ENCODE results near the gene TEAD2.
A peak's percentile ranks its signal among the peaks of the same experiment; 100 is the strongest.

The TEAD2 gene

GRCh38 chr19:49362048-49362928, at the start of gene TEAD2:
Gene TEAD2 (minus strand): TSS chr19:49362416. CDS start chr19:49360075, 2,341 bp downstream.
- no peak for DNase-seq

- DNase-seq, result no peak
These were observed 49.6 kb upstream of the TEAD2 start for GRCh38 chr19:49411681-49412326.

DNA sequence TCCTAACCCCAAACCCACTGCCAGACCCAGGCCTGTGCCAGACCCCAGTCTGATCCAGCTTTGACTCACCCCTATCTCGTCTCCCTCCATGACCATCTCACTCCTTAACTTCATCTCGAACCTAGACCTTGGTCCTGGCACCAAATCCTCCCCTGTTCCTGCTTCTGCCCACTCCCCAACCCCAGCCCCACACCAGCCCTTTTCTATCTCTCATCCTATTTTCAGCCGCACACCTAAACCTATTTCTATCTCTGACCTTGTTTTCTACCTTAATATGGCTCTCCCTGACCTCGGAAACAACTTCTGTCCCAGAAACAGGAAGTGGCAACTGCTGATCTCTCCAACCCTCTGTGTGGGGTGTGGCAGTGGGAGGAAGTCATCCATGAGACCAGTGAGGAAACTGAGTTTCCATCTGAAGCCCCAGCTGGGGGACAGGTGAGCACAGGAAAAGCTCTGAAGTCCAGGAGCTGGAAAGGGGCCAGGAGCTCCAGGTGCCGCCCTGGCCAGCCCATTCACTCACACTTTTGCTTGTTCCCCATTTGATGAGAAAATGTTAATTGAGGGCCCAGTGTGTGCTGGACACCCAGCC, 47.3 kb upstream of the TEAD2 start:
- peak; percentile 43 for DNase-seq

DNA sequence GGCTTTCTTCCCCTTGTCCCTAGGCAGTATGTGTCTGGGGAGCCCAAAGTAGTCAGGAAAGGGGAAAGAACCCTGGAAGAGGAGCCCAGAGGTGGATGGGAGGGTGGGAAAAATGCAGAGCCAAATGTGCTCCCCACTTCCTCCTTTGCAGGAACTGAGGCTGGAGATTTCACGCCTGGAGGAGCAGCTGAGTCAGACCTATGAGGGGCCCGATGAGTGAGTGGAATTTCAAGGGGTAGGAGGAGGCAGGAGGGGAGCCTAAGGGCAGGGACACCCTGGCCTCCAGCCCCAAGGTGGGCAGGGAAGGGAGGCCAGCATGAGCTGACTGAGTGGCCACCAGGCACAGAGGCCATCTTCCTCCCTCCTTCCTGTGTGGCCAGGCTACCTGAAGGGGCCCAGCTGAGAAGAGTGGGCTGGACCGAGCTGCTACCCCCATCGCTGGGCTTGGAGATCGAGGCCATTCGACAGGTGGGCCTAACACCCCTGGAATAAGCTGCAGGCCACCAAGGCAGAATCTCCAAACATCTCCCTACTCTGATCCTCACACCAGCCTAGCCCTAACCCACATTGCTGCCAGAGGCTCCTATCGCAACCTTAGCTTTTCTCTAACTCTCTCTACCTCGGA, 46.7 kb upstream of the TEAD2 start:
- DNase-seq, result no peak

DNA sequence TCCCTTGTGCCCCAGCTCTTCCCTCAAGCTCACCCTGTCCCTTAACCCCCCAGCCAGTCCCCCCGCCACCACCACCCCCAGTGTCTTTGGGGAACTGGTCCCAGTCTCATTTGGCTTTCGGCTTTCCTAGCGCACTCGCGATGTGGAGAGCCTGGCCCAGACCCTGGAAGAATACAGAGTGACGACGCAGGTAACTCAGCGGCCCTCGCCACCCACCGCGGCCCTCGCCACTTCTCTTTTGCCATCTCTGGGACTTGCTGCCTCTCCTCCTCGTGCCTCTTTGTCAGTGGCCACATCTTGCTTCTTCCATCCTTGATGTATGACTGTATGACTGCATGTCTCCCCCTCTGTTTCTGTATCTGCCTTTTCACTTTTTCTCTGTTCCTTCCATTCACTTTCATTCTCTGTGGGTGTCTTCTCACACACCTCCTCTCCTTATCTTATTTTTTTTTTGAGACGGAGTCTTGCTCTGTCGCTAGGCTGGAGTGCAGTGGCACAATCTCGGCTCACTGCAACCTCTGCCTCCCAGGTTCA, 45.3 kb upstream of the TEAD2 start:
- DNase-seq, result no peak

GRCh38 chr19:49407079-49407478, 44.9 kb upstream of the TEAD2 start:
- no peak for DNase-seq

DNA sequence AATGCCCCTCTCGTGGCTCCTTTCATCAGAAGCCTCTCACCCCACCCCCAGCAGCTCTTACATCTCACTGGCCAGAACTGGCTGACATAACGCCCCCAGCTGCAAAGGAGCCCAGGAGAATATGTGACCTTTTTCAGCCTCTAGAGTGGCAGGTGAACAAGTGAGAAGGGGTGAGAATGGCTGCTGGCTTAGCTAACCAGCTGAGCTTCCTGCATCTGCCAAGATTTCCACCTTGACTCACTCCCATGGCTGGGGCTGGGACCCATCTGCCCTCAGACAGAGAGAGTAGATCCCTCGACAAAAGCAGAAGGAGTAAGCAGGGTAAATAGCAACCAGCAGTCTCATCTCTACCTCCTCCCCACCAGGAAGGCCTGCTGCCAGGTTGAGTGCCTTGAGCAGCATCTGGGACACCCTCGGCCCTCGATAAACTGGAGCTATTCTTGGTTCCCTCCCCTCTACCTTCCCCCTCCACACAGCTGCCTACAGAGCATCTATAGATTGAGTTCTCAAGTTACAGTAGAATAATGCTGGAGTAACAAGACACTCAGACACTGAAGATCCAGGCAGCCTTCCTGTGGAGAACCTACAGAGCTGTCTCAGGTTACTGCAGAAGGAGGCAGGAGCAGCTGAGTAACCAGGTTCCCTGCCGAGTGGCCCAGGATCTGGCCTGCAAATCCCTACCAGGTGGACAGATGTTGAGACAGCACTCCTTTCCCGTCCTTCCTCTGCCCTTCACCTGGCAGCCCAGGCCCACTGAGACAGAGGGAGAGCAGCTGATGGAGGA, 41.4 kb upstream of the TEAD2 start:
- DNase-seq, result no peak

- DNase-seq, result no peak
These were observed 37.8 kb upstream of the TEAD2 start for GRCh38 chr19:49400029-49400428.

DNA sequence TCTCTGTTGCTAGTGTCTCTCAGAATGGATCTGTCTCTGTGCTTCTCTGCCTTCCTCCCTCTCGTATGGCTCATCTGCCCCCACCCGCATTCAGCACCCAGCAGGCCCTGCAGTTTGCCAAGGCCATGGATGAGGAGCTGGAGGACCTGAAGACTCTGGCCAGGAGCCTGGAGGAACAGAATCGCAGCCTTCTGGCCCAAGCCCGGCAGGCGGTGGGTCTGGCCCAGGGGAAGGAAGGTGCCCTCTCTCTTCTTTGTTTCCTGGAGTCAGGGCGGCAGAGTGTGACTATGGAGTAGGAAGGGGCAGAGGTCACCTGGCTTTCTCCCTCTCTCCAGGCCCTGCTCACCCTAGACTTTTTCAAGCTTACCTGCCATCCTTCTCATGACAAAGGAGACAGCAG, 36.7 kb upstream of the TEAD2 start:
- DNase-seq, result no peak

DNA sequence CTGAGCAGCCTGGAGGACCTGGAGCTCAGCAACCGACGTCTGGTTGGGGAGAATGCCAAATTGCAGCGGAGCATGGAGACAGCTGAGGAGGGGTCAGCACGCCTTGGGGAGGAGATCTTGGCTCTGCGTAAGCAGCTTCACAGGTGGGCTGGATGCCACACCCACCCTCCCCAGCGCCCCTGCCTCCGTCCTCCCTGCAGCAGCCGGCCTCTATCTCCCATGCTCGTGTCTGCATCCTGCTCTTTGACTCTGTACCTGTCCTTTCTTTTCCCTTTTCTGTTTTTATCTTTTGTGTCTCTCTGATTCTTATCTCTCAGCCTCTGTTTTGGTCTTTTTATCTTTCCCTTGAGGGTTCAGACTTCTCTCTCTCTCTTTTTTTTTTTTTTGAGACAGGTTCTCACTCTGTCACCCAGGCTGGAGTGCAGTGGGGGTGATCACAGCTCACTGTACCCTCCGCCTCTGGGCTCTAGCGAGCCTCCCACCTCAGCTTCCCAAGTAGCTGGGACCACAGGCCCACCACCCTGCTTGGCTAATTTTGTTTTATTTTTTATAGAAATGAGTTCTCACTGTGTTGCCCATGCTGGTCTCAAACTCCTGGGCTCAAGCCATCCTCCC, 35.9 kb upstream of the TEAD2 start:
- no peak for DNase-seq

- DNase-seq, result no peak
These were observed 34.7 kb upstream of the TEAD2 start for GRCh38 chr19:49396738-49397505.

DNA sequence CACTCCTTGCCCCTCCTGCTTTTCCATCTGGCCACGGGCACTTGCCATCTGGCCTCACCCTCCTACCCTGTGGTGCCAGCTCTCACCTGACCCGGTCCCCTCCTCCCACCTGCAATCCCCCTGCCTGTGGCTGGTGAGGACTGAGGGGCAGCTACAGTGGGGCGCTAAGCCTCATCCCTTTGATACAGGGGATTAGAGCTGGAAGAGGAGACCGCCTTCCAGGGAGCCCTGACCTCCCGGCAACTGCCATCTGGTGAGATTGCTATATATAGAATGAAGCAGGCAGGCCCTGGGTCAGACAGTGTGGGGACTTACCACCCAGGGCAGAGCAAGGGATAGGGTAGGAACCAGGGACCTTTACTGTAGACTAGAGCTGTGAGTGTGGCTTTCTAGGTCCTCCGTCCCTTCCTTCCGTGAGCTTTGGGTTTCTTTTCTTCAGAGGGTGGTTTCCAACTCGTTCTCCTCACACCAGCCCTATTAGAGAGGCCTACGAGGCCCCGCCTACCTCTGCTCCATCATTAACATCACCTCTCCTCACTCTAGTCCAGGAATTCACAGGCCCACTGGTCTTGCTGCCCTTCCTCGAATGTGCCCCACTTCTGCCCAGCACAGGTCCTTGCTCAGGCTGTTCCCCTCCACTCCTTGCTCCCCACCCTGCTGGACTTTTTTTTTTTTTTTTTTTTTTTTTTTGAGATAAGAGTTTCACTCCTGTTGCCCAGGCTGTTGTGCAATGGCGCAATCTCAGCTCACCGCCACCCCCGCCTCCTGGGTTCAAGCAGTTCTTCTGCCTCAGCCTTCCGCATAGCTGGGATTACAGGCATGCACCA, 33.6 kb upstream of the TEAD2 start:
- no peak for DNase-seq

DNA sequence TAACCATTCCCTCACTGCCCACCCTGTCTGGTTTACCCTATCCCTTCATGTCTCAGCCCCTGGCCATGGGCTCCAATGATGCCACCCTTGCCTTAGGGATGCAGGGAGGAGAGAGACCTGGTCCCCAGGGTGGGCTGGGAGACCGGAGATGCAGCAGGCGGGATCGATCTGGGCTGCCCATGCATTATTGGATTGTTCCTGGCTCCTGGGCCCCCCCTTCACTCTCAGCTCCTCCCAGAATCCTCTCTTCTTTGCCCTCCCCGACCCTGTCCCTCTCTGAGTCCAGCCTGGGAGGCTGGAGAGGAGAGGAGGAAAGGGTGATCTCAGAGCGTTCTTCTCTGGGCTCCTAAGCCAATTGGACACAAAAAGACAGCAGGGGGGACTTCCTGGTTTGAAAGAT, 31.7 kb upstream of the TEAD2 start:
- DNase-seq, result no peak

DNA sequence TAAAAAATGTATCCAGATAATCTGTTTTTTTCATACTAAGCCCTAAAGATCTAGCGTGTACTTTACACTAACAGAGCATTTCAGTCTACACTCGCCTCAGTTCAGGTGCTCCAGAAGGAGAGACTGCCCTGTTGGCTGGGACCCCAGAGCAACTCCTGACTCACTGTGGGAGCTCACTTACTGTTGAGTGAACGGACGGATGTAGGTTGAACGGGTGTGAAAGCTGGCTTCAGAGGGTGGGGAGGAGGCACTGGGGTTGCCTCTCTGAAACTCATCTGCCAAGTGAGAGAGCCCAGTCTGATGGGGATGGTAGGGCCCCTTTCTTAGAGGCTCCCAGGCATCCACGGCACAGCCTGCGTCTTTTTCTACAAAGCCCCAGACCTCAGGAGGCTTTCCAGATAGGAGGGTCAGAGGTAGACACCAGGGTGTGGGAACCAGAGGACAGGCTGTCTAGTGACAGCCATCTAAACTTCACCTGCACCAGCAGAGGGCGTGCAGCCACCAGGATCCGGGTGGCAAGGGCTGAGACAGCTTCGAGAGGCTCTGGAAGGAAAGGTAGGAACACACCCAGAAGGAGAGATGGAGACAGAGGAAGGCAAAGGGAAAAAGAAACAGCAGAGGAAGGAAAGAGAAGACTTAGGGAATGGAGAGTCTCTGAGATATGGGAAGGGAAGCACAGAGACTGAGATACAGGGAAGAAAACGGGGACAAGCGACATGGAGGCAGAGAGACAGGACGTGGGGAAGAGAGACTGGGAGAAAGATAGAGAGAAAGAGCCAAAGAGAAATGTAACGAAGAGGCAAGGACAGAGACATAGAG, 29.6 kb upstream of the TEAD2 start:
- DNase-seq, result peak; percentile 84

- peak; percentile 48 for DNase-seq
These were observed 28.7 kb upstream of the TEAD2 start for GRCh38 chr19:49390929-49391359.

- DNase-seq, result no peak
These were observed 28.1 kb upstream of the TEAD2 start for GRCh38 chr19:49390131-49390928.

GRCh38 chr19:49389406-49389805, 27.2 kb upstream of the TEAD2 start:
- DNase-seq, result no peak

DNA sequence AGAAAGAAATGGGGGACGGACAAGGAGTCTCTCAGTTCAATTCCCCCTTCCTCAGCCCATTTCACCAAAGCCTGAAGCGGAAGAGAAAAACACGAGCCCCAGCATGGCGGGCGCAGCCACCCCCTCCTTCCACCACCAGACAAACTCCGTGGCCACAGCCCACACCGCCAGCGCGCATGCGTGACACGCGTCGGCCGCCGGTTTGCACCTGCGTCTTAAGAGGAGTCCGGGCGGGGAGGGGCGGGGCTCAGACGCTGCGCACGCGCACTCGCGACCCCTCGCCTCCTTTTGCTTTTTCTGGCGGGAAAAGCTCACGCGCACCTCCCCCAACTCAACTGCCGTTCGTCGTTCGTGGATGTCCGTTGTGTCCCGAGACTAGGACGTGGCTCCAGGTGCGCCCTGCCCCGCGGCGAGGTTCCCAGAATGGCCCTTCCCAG, 25.7 kb upstream of the TEAD2 start, which contains the start of gene KASH5:
KASH5 (plus strand) TSS at position 314 of the 437 bp plus-strand sequence. CDS start 2,635 bp downstream, outside the sequence.
- DNase-seq, result peak; percentile 92

Data from CD4-positive, alpha-beta T cell treated with Interleukin-15 for 1 hour (primary cell).